BLaER1 treated with 17β-estradiol and CSF1 and Interleukin-3, amounts not matched to agents 10 nM and 100 nM (cell line): ENCODE results near the gene AKT1.

Source experiments
- H3K27ac ChIP-seq, 11 experiments: shearing (Covaris generic); formaldehyde crosslinking; 2 replicates each; pipeline ENCODE4 v1.8.1; 2022
- H3K27me3 ChIP-seq, 11 experiments: shearing (Covaris generic); formaldehyde crosslinking; 2 replicates each; pipeline ENCODE4 v1.8.1; 2022
- H3K36me3 ChIP-seq, 11 experiments: shearing (Covaris generic); formaldehyde crosslinking; 2 replicates each; pipeline ENCODE4 v1.8.1; 2022
- H3K4me1 ChIP-seq, 10 experiments: shearing (Covaris generic); formaldehyde crosslinking; 2 replicates each; pipeline ENCODE4 v1.8.1; 2022
- H3K4me2 ChIP-seq, 11 experiments: shearing (Covaris generic); formaldehyde crosslinking; 2 replicates each; pipeline ENCODE4 v1.8.1; 2022
- H3K4me3 ChIP-seq, 10 experiments: shearing (Covaris generic); formaldehyde crosslinking; 2 replicates each; pipeline ENCODE4 v1.8.1; 2022
- H3K9ac ChIP-seq, 11 experiments: shearing (Covaris generic); formaldehyde crosslinking; 2 replicates each; pipeline ENCODE4 v1.8.1; 2022
- H3K9me3 ChIP-seq, 11 experiments: shearing (Covaris generic); formaldehyde crosslinking; replicated peaks in 1 of 11; 2 replicates each; pipeline ENCODE4 v1.8.1; 2022
- H4K20me1 ChIP-seq, 11 experiments: shearing (Covaris generic); formaldehyde crosslinking; 2 replicates each; pipeline ENCODE4 v1.8.1; 2022
- Cebpa-rat ChIP-seq, 11 experiments: shearing (Covaris generic); IDR thresholded peaks; 2 replicates each; pipeline ENCODE4 v1.8.1; 2022

AKT1 gene

GRCh38 chr14:104792945-104793702 lies 2.4 kb downstream of the AKT1 start:
- peaks cover 0 to 18% (median 13%) of the 10 kb centered on the region in 11 experiments; a peak in 14 of 22 replicates for H3K27me3 ChIP-seq
- TF ChIP-seq Cebpa-rat (IDR thresholded peaks at IDR 0.05) = no peak
- peaks cover 78 to 87% (median 83%) of the 10 kb centered on the region in 10 experiments for H3K4me1 ChIP-seq
- peak overlapping the region in 9 of 10 experiments; percentile 89 to 100 (median 97); a peak in 18 of 20 replicates for H3K4me3 ChIP-seq
- peak overlapping the region; percentile 93 to 100 (median 97) for H3K4me2 ChIP-seq
- H3K9me3 ChIP-seq = no peaks in the 10 kb centered on the region
- H3K9ac ChIP-seq = peak overlapping the region; percentile 93 to 99 (median 98); a peak in 20 of 22 replicates
- peaks cover 39 to 57% (median 48%) of the 10 kb centered on the region in 11 experiments for H3K36me3 ChIP-seq
- H3K27ac ChIP-seq = peak overlapping the region in 9 of 11 experiments; percentile 6 to 96 (median 49); a peak in 14 of 22 replicates
- peaks cover 46 to 74% (median 70%) of the 10 kb centered on the region in 11 experiments for H4K20me1 ChIP-seq

- peaks cover 0 to 10% (median 5%) of the 10 kb centered on the region in 11 experiments; a peak in 8 of 22 replicates for H3K27me3 ChIP-seq
- no peak for TF ChIP-seq Cebpa-rat (IDR thresholded peaks at IDR 0.05)
- peak overlapping the region; percentile 93 to 99 (median 98); a peak in 21 of 22 replicates for H3K9ac ChIP-seq
- peaks cover 46 to 79% (median 78%) of the 10 kb centered on the region in 11 experiments for H4K20me1 ChIP-seq
- H3K4me1 ChIP-seq = peaks cover 78 to 87% (median 83%) of the 10 kb centered on the region in 10 experiments
- peak overlapping the region; percentile 93 to 100 (median 97) for H3K4me2 ChIP-seq
- H3K4me3 ChIP-seq = peak overlapping the region in 3 of 10 experiments; percentile 4 to 97 (median 5); a peak in 1 of 20 replicates
- peak overlapping the region in 9 of 11 experiments; percentile 6 to 96 (median 46); a peak in 14 of 22 replicates for H3K27ac ChIP-seq
- no peaks in the 10 kb centered on the region for H3K9me3 ChIP-seq
- peaks cover 40 to 65% (median 55%) of the 10 kb centered on the region in 11 experiments for H3K36me3 ChIP-seq
These were observed 3.3 kb downstream of the AKT1 start for GRCh38 chr14:104792101-104792884.

- peaks cover 40 to 73% (median 60%) of the 10 kb centered on the region in 11 experiments for H3K36me3 ChIP-seq
- peak overlapping the region; percentile 93 to 100 (median 97); a peak in 17 of 22 replicates for H3K4me2 ChIP-seq
- peaks cover 46 to 88% (median 87%) of the 10 kb centered on the region in 11 experiments for H4K20me1 ChIP-seq
- peak overlapping the region in 10 of 11 experiments; percentile 34 to 99 (median 98); a peak in 16 of 22 replicates for H3K9ac ChIP-seq
- no peak overlapping the region for H3K4me3 ChIP-seq
- H3K27me3 ChIP-seq = 0 out of 22 replicates have a peak, but pooled peaks cover 0 to 1% (median 0%) of the 10 kb centered on the region in 11 experiments
- peak overlapping the region in 4 of 11 experiments; percentile 4 to 36 (median 20); a peak in 3 of 22 replicates for H3K27ac ChIP-seq
- TF ChIP-seq Cebpa-rat (IDR thresholded peaks at IDR 0.05) = no peak
- no peaks in the 10 kb centered on the region for H3K9me3 ChIP-seq
- H3K4me1 ChIP-seq = peaks cover 78 to 87% (median 83%) of the 10 kb centered on the region in 10 experiments
These were observed 4.1 kb downstream of the AKT1 start for GRCh38 chr14:104791425-104791824.

GRCh38 chr14:104789752-104790743 lies 5.5 kb downstream of the AKT1 start:
- Histone ChIP-seq H3K4me1 (peaks cover 84 to 93% (median 89%) of the 10 kb centered on the region in 10 experiments), H4K20me1 (peaks cover 54 to 100% (median 100%) of the 10 kb centered on the region in 11 experiments)

GRCh38 chr14:104788873-104789663 lies 6.5 kb downstream of the AKT1 start:
- Histone ChIP-seq H3K27ac (peak overlapping the region in 10 of 11 experiments; percentile 34 to 89 (median 77); a peak in 12 of 22 replicates), H3K4me1 (peaks cover 87 to 99% (median 91%) of the 10 kb centered on the region in 10 experiments), H3K9me3 (no peaks in the 10 kb centered on the region), H3K4me3 (peak overlapping the region in 1 of 10 experiments; percentile 35; a peak in 1 of 20 replicates), H3K4me2 (peak overlapping the region; percentile 83 to 99 (median 95); a peak in 20 of 22 replicates), H3K27me3 (no peaks in the 10 kb centered on the region), H3K36me3 (peaks cover 40 to 91% (median 73%) of the 10 kb centered on the region in 11 experiments), H4K20me1 (peaks cover 60 to 100% (median 100%) of the 10 kb centered on the region in 11 experiments), H3K9ac (peak overlapping the region; percentile 44 to 80 (median 69); a peak in 21 of 22 replicates)
- no peak for TF ChIP-seq Cebpa-rat (IDR thresholded peaks at IDR 0.05)

More at GRCh38 chr14:104789752-104790743, 5.5 kb downstream of the AKT1 start:
- Histone ChIP-seq H3K27ac (peak overlapping the region in 4 of 11 experiments; percentile 2 to 84 (median 80); a peak in 7 of 22 replicates), H3K4me2 (peak overlapping the region in 9 of 11 experiments; percentile 38 to 100 (median 98); a peak in 16 of 22 replicates), H3K36me3 (peaks cover 40 to 81% (median 67%) of the 10 kb centered on the region in 11 experiments), H3K27me3 (no peaks in the 10 kb centered on the region), H3K4me3 (no peak overlapping the region), H3K9me3 (no peaks in the 10 kb centered on the region), H3K9ac (peak overlapping the region in 10 of 11 experiments; percentile 44 to 99 (median 96); a peak in 18 of 22 replicates)
- TF ChIP-seq Cebpa-rat (IDR thresholded peaks at IDR 0.05) = no peak

GRCh38 chr14:104788161-104788818 lies 7.3 kb downstream of the AKT1 start:
- H3K4me1 ChIP-seq = peaks cover 79 to 97% (median 90%) of the 10 kb centered on the region in 10 experiments
- H3K9ac ChIP-seq = peak overlapping the region; percentile 44 to 80 (median 69); a peak in 21 of 22 replicates
- H3K27ac ChIP-seq = peak overlapping the region; percentile 48 to 89 (median 76); a peak in 21 of 22 replicates
- H3K9me3 ChIP-seq = no peaks in the 10 kb centered on the region
- H3K4me2 ChIP-seq = peak overlapping the region; percentile 83 to 99 (median 95)
- TF ChIP-seq Cebpa-rat (IDR thresholded peaks at IDR 0.05) = no peak
- H3K36me3 ChIP-seq = peaks cover 40 to 93% (median 73%) of the 10 kb centered on the region in 11 experiments
- no peaks in the 10 kb centered on the region for H3K27me3 ChIP-seq
- H3K4me3 ChIP-seq = peak overlapping the region in 1 of 10 experiments; percentile 35; a peak in 2 of 20 replicates
- H4K20me1 ChIP-seq = peaks cover 58 to 100% (median 99%) of the 10 kb centered on the region in 11 experiments
